HUES48 (cell line): ENCODE results near the gene TRIP11.

Experiments used
- H3K27ac ChIP-seq: one replicate; pipeline ENCODE4 v1.7.0; 2013; ENCODE audit warnings: low read depth, low read length, inconsistent platforms
- H3K27me3 ChIP-seq: 2 replicates; pipeline ENCODE4 v1.6.1; 2013; ENCODE audit warnings: mild to moderate bottlenecking, low read length; ENCODE audit not compliant: control insufficient read depth, insufficient read depth
- H3K36me3 ChIP-seq: 2 replicates; pipeline ENCODE4 v1.6.1; 2013; ENCODE audit warnings: low read length; ENCODE audit not compliant: control insufficient read depth, insufficient read depth
- H3K4me1 ChIP-seq: 2 replicates; pipeline ENCODE4 v1.6.1; 2013; ENCODE audit warnings: mild to moderate bottlenecking, low read length; ENCODE audit not compliant: control insufficient read depth, insufficient read depth
- H3K4me3 ChIP-seq: 2 replicates; pipeline ENCODE4 v1.5.1; 2013; ENCODE audit warnings: mild to moderate bottlenecking, low read depth, low read length
- H3K9ac ChIP-seq: 2 replicates; pipeline ENCODE4 v1.6.1; 2013; ENCODE audit warnings: mild to moderate bottlenecking, low read depth, low read length, moderate library complexity
- H3K9me3 ChIP-seq: 2 replicates; pipeline ENCODE4 v1.6.1; 2013; ENCODE audit warnings: low read length; ENCODE audit not compliant: control insufficient read depth, insufficient read depth

The TRIP11 gene

GRCh38 chr14:91934554-91935285 lies 105.1 kb downstream of the TRIP11 start:
- Histone ChIP-seq H3K36me3 (no peaks in the 10 kb centered on the region), H3K4me1 (0 out of 2 replicates have a peak, but pooled peaks cover 7% of the 10 kb centered on the region), H3K9me3 (no peaks in the 10 kb centered on the region), H3K27ac (no peak overlapping the region), H3K9ac (no peak overlapping the region), H3K27me3 (no peaks in the 10 kb centered on the region), H3K4me3 (no peak overlapping the region)

GRCh38 chr14:91931478-91932088 lies 108.3 kb downstream of the TRIP11 start:
- Histone ChIP-seq H3K9ac (no peak overlapping the region), H3K27me3 (no peaks in the 10 kb centered on the region), H3K4me3 (no peak overlapping the region), H3K4me1 (0 out of 2 replicates have a peak, but pooled peaks cover 7% of the 10 kb centered on the region), H3K9me3 (no peaks in the 10 kb centered on the region), H3K36me3 (no peaks in the 10 kb centered on the region), H3K27ac (no peak overlapping the region)

- no peaks in the 10 kb centered on the region for H3K9me3 ChIP-seq
- H3K9ac ChIP-seq, result no peak overlapping the region
- 0 out of 2 replicates have a peak, but pooled peaks cover 7% of the 10 kb centered on the region for H3K4me1 ChIP-seq
- no peak overlapping the region for H3K27ac ChIP-seq
- H3K36me3 ChIP-seq, result no peaks in the 10 kb centered on the region
- no peak overlapping the region for H3K4me3 ChIP-seq
- no peaks in the 10 kb centered on the region for H3K27me3 ChIP-seq
Observed at GRCh38 chr14:91929700-91930099, 110.2 kb downstream of the TRIP11 start.

GRCh38 chr14:91927800-91928199 lies 112.1 kb downstream of the TRIP11 start:
- no peaks in the 10 kb centered on the region for H3K36me3 ChIP-seq
- H3K27ac ChIP-seq, result no peak overlapping the region
- H3K9ac ChIP-seq, result no peak overlapping the region
- no peaks in the 10 kb centered on the region for H3K9me3 ChIP-seq
- no peak overlapping the region for H3K4me3 ChIP-seq
- H3K4me1 ChIP-seq, result 0 out of 2 replicates have a peak, but pooled peaks cover 7% of the 10 kb centered on the region
- no peaks in the 10 kb centered on the region for H3K27me3 ChIP-seq

- Histone ChIP-seq H3K4me1 (0 out of 2 replicates have a peak, but pooled peaks cover 7% of the 10 kb centered on the region), H3K27me3 (no peaks in the 10 kb centered on the region), H3K27ac (no peak overlapping the region), H3K36me3 (no peaks in the 10 kb centered on the region), H3K9ac (no peak overlapping the region), H3K9me3 (no peaks in the 10 kb centered on the region), H3K4me3 (no peak overlapping the region)
Observed at GRCh38 chr14:91927191-91927590, 112.7 kb downstream of the TRIP11 start.

- Histone ChIP-seq H3K27ac (no peak overlapping the region), H3K4me3 (no peak overlapping the region), H3K9me3 (no peaks in the 10 kb centered on the region), H3K9ac (no peak overlapping the region), H3K4me1 (0 out of 2 replicates have a peak, but pooled peaks cover 7% of the 10 kb centered on the region), H3K36me3 (no peaks in the 10 kb centered on the region), H3K27me3 (no peaks in the 10 kb centered on the region)
Observed at GRCh38 chr14:91926131-91926890, 113.5 kb downstream of the TRIP11 start.

- Histone ChIP-seq H3K4me1 (0 out of 2 replicates have a peak, but pooled peaks cover 7% of the 10 kb centered on the region), H3K9me3 (no peaks in the 10 kb centered on the region), H3K27me3 (no peaks in the 10 kb centered on the region), H3K27ac (no peak overlapping the region), H3K9ac (no peak overlapping the region), H3K4me3 (no peak overlapping the region), H3K36me3 (no peaks in the 10 kb centered on the region)
Observed at GRCh38 chr14:91925727-91926121, 114.1 kb downstream of the TRIP11 start.

- no peak overlapping the region for H3K27ac ChIP-seq
- 0 out of 2 replicates have a peak, but pooled peaks cover 2% of the 10 kb centered on the region for H3K4me1 ChIP-seq
- H3K9me3 ChIP-seq, result no peaks in the 10 kb centered on the region
- no peak overlapping the region for H3K4me3 ChIP-seq
- H3K9ac ChIP-seq, result no peak overlapping the region
- H3K36me3 ChIP-seq, result no peaks in the 10 kb centered on the region
- no peaks in the 10 kb centered on the region for H3K27me3 ChIP-seq
Observed at GRCh38 chr14:91925001-91925726, 114.7 kb downstream of the TRIP11 start.

- H3K27me3 ChIP-seq, result no peaks in the 10 kb centered on the region
- H3K36me3 ChIP-seq, result no peaks in the 10 kb centered on the region
- no peak overlapping the region for H3K4me3 ChIP-seq
- H3K9me3 ChIP-seq, result no peaks in the 10 kb centered on the region
- H3K4me1 ChIP-seq, result no peaks in the 10 kb centered on the region
- H3K9ac ChIP-seq, result no peak overlapping the region
- H3K27ac ChIP-seq, result no peak overlapping the region
Observed at GRCh38 chr14:91920526-91920925, 119.3 kb downstream of the TRIP11 start.

GRCh38 chr14:91919814-91920213 lies 120.0 kb downstream of the TRIP11 start:
- Histone ChIP-seq H3K9ac (no peak overlapping the region), H3K27ac (no peak overlapping the region)

More at GRCh38 chr14:91919814-91920213, 120.0 kb downstream of the TRIP11 start:
- no peak overlapping the region for H3K4me3 ChIP-seq
- no peaks in the 10 kb centered on the region for H3K36me3 ChIP-seq
- no peaks in the 10 kb centered on the region for H3K9me3 ChIP-seq
- H3K27me3 ChIP-seq, result no peaks in the 10 kb centered on the region
- H3K4me1 ChIP-seq, result no peaks in the 10 kb centered on the region
